Endothelial cell of umbilical vein (primary cell): ENCODE data around the gene TH. TPM values are rescaled to one million over a fixed set of nuclear protein-coding genes. Genes with fewer than 3 reads are reported as not detected.

Experiments
- BruUV-seq: library from RNA; stranded (reverse); fragments of 400-500 nt; replicated peaks from 2 replicates; lab custom pipeline; 2021; lab: Mats Ljungman, UMichigan
- CTCF ChIA-PET: fragments of 300-600, 350-600 bp; sonication (Branson Sonifier 250); formaldehyde crosslinking; loops from one replicate; lab custom pipeline; 2021; ENCODE audit warnings: antibody characterized with exemption, inconsistent platforms; lab: Charles Lee
- POLR2A ChIA-PET: fragments of 300-600, 350-600 bp; sonication (Branson Sonifier 250); formaldehyde crosslinking; loops from one replicate; lab custom pipeline; 2021; ENCODE audit warnings: antibody characterized with exemption, inconsistent platforms; lab: Charles Lee
- DNase-seq: peaks from one replicate; pipeline ENCODE4 v3.0.0-alpha.2; 2011; ENCODE audit warnings: low read depth, low spot score
- FAIRE-seq: peaks from 2 replicates; lab custom pipeline; 2011; peaks lifted over from hg19 to GRCh38; lab: Jason Lieb, UNC
- H2AFZ ChIP-seq: 2 replicates; pipeline ENCODE4 v1.6.0; 2012; ENCODE audit warnings: low read depth, low read length, control low read depth, inconsistent platforms
- H3K27ac ChIP-seq: 2 replicates; pipeline ENCODE4 v1.5.1; 2011; ENCODE audit warnings: low read depth, mild to moderate bottlenecking, control low read depth, low read length, moderate library complexity; ENCODE audit not compliant: insufficient read depth
- H3K27me3 ChIP-seq, 2 experiments: 2 replicates each; pipeline versions ENCODE4 v1.6.0 to v1.6.1; 2011; ENCODE audit warnings: low read length in 2 of 2, mixed read lengths in 1 of 2; ENCODE audit not compliant: control insufficient read depth in 2 of 2, insufficient read depth in 2 of 2
- H3K36me3 ChIP-seq, 2 experiments: 2 replicates in 1 of 2; 3 replicates in 1 of 2; pipeline ENCODE4 v1.5.1; 2011; ENCODE audit warnings: low read length in 2 of 2, mild to moderate bottlenecking in 1 of 2, moderate library complexity in 1 of 2; ENCODE audit not compliant: control insufficient read depth in 2 of 2, insufficient read depth in 2 of 2; ENCODE audit errors: extremely low read depth in 1 of 2
- H3K4me1 ChIP-seq: 3 replicates; pipeline ENCODE4 v1.5.1; 2011; ENCODE audit warnings: mild to moderate bottlenecking, low read length; ENCODE audit not compliant: control insufficient read depth, insufficient read depth; ENCODE audit errors: extremely low read depth
- H3K4me2 ChIP-seq: 2 replicates; pipeline ENCODE4 v1.6.1; 2011; ENCODE audit warnings: low read length, control low read depth, mixed read lengths; ENCODE audit not compliant: insufficient read depth
- H3K4me3 ChIP-seq, 3 experiments: fragments of 200-600 bp in 1 of 3; sonication (generic), shearing (Covaris generic) in 1 of 3; replicated peaks in 1 of 3; 2 replicates each; pipeline ENCODE4 v1.5.1; 2011 to 2016; ENCODE audit warnings: control low read depth in 3 of 3, low read length in 3 of 3, mild to moderate bottlenecking in 2 of 3, inconsistent platforms in 1 of 3, low read depth in 1 of 3, moderate library complexity in 1 of 3; ENCODE audit not compliant: insufficient read depth in 1 of 3
- H3K79me2 ChIP-seq: 2 replicates; pipeline ENCODE4 v1.6.0; 2012; ENCODE audit warnings: low read length, inconsistent platforms; ENCODE audit not compliant: control insufficient read depth, insufficient read depth
- H3K9ac ChIP-seq: replicated peaks from 2 replicates; pipeline ENCODE3; 2011; ENCODE audit warnings: low read length, control low read depth; ENCODE audit not compliant: insufficient read depth; ENCODE audit errors: extremely low read depth
- H3K9me1 ChIP-seq: replicated peaks from 3 replicates; pipeline ENCODE4 v1.6.0; 2011; ENCODE audit warnings: mild to moderate bottlenecking, low read length; ENCODE audit not compliant: control insufficient read depth, insufficient read depth; ENCODE audit errors: extremely low read depth
- H3K9me3 ChIP-seq: replicated peaks from 2 replicates; pipeline ENCODE4 v1.5.1; 2012; ENCODE audit warnings: low read length, inconsistent platforms; ENCODE audit not compliant: control insufficient read depth, insufficient read depth
- H4K20me1 ChIP-seq: replicated peaks from 2 replicates; pipeline ENCODE3; 2011; ENCODE audit warnings: mild to moderate bottlenecking, low read length; ENCODE audit not compliant: control insufficient read depth, insufficient read depth; ENCODE audit errors: extremely low read depth
- CTCF ChIP-seq, 2 donors: IDR thresholded peaks; 1 replicate in 1 of 2; 2 replicates in 1 of 2; pipeline ENCODE4 v1.5.1; 2011; ENCODE audit warnings: low read length in 2 of 2, mild to moderate bottlenecking in 2 of 2, moderate library complexity in 2 of 2, control low read depth in 1 of 2, inconsistent platforms in 1 of 2, low read depth in 1 of 2; ENCODE audit not compliant: insufficient read depth in 1 of 2; ENCODE audit errors: extremely low read depth in 1 of 2
- EZH2 ChIP-seq: IDR thresholded peaks from 2 replicates; pipeline ENCODE4 v1.6.1; 2012; ENCODE audit warnings: borderline replicate concordance, low read depth, mild to moderate bottlenecking, moderate library complexity, low read length, inconsistent platforms; ENCODE audit not compliant: severe bottlenecking
- FOS ChIP-seq: IDR thresholded peaks from 2 replicates; pipeline ENCODE4 v1.6.1; 2011; ENCODE audit warnings: mild to moderate bottlenecking, low read length, moderate library complexity, borderline replicate concordance; ENCODE audit not compliant: insufficient read depth
- GATA2 ChIP-seq: IDR thresholded peaks from 2 replicates; pipeline ENCODE4 v1.7.0; 2011; ENCODE audit warnings: low read depth, mild to moderate bottlenecking, moderate library complexity, mixed read lengths, low read length; ENCODE audit not compliant: insufficient read length, insufficient read depth
- JUN ChIP-seq: IDR thresholded peaks from 2 replicates; pipeline ENCODE4 v1.6.1; 2011; ENCODE audit warnings: borderline replicate concordance, low read depth; ENCODE audit not compliant: insufficient read length, insufficient read depth
- MAX ChIP-seq: IDR thresholded peaks from 2 replicates; pipeline ENCODE4 v1.6.1; 2011; ENCODE audit not compliant: insufficient read depth, insufficient read length
- MYC ChIP-seq: IDR thresholded peaks from one replicate; pipeline ENCODE4 v1.6.1; 2011; ENCODE audit warnings: mild to moderate bottlenecking, low read depth, low read length
- POLR2A ChIP-seq: IDR thresholded peaks from 2 replicates; pipeline ENCODE4 v1.6.1; 2012; ENCODE audit warnings: low read depth, mild to moderate bottlenecking, control low read depth, low read length
- POLR2AphosphoS5 ChIP-seq: IDR thresholded peaks from 2 replicates; pipeline ENCODE4 v1.6.1; 2012; ENCODE audit warnings: low read depth, mild to moderate bottlenecking, control low read depth, low read length, moderate library complexity; ENCODE audit not compliant: insufficient read depth
- dilution Hi-C: fragments of 300-500 bp; cut with MboI; formaldehyde crosslinking; loops from one replicate; pipeline ENCODE4 v1.15.0; 2019; ENCODE audit warnings: low sequenced_read_pairs; ENCODE audit not compliant: extremely low pct_ligation_motif_present
- intact Hi-C: fragments of 100-400 bp; cut with micrococcal nuclease; formaldehyde crosslinking; loops from one replicate; pipeline ENCODE4 v1.10.0; 2022
- polyA plus RNA-seq, 4 experiments: library from polyadenylated mRNA; depleted of rRNA in 3 of 4; stranded (reverse) in 3 of 4; unstranded in 1 of 4; fragments of >200 nt; gene quantifications; 2 replicates each; pipeline versions ENCODE4 v1.2.1 to v1.2.3, GENCODE V29; 2011 to 2012; ENCODE audit warnings: missing spikeins in 1 of 4
- total RNA-seq: library from RNA; stranded (reverse); gene quantifications from 2 replicates; pipeline ENCODE4 v1.2.3, GENCODE V29; 2021

The TH gene
- total and polyA plus RNA-seq, 2 donors (not counting 3 experiments of a cell fraction or from before 2014, with no cell fraction given), result not detected

DNA sequence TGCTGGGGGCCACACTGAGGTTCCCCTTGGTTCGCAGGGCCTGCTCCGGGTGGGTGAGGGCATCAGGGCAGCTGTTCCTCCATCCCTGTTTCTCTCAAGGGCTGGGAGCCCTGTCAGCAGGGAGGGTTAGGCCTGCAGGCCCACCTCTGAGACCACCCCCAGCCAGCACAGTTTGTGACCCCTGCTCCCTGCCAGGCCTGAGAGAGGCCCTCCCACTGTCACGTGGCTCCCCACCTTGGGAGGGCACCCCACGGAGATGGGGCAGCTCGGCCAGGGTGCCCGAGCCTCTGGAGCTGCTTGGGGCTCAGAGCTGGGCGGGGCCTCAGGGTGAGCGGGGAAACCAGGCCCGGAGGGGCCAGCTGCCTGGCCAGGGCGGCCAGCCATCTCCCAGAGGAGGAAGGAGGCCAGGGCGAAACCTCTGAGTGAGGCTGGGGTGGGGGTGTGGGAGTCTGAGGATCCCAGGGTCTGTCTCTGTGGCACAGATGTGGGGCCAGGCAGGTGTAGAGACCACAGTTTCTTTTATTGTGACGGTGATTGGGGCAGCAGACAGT lies 8.1 kb downstream of the TH start:
- Histone ChIP-seq H3K4me3 (no peak overlapping the region), H3K9me1 (no peaks in the 10 kb centered on the region), H3K27ac (no peak overlapping the region), H3K36me3 (no peaks in the 10 kb centered on the region), H3K4me1 (no peaks in the 10 kb centered on the region), H2AFZ (no peak overlapping the region), H3K9me3 (no peaks in the 10 kb centered on the region), H3K4me2 (no peak overlapping the region), H3K27me3 (no peaks in the 10 kb centered on the region), H4K20me1 (no peaks in the 10 kb centered on the region), H3K9ac (no peak overlapping the region), H3K79me2 (no peaks in the 10 kb centered on the region)
- FAIRE-seq (no peak), DNase-seq (no peak)
- dilution Hi-C loops, result no loop called here
- TF ChIP-seq GATA2 (no peak), POLR2AphosphoS5 (no peak), FOS (no peak), MAX (no peak), MYC (no peak)
- intact Hi-C loops, result no loop called here
- BruUV-seq, result no TSS peak
- POLR2A ChIA-PET, result no interaction called here
- CTCF ChIA-PET, result interaction anchor here (0.6 to 1.5 kb wide), 5 partner anchors 12 to 524 kb away, joined by 3 to 5 read pairs (median 4); no protein-coding TSS in a partner anchor

- ChIA-PET CTCF (interaction anchor here (1.5 kb wide), 1 partner anchor 508 kb away, joined by 4 read pairs; no protein-coding TSS in a partner anchor), POLR2A (no interaction called here)
- Histone ChIP-seq H3K9ac (no peak within 1 kb of the TSS), H3K36me3 (no peaks in the 10 kb centered on the region), H3K27ac (no peak within 1 kb of the TSS), H3K27me3 (no peaks in the 10 kb centered on the region), H3K9me3 (no peaks in the 10 kb centered on the region), H3K4me3 (no peak within 1 kb of the TSS), H4K20me1 (no peaks in the 10 kb centered on the region), H3K4me2 (no peak within 1 kb of the TSS), H3K79me2 (no peaks in the 10 kb centered on the region), H3K9me1 (no peaks in the 10 kb centered on the region), H3K4me1 (no peaks in the 10 kb centered on the region), H2AFZ (no peak within 1 kb of the TSS)
- DNase-seq (no peak), FAIRE-seq (no peak)
- no TSS peak for BruUV-seq
- TF ChIP-seq MYC, result no peak
- no peak for TF ChIP-seq CTCF (IDR thresholded peaks at IDR 0.05; ENCODE audit: extremely low read depth in 1 of 2, insufficient read depth in 1 of 2, low read depth in 1 of 2, low read length in 2 of 2)
- TF ChIP-seq MAX, result no peak
- no peak for TF ChIP-seq POLR2A
- no peak for TF ChIP-seq JUN
- no peak for TF ChIP-seq GATA2
- no peak for TF ChIP-seq POLR2AphosphoS5
- no peak for TF ChIP-seq FOS
- TF ChIP-seq EZH2, result no peak
- dilution Hi-C loops, result no loop called here
- intact Hi-C loops, result no loop called here
Observed at GRCh38 chr11:2160736-2161259, 10.8 kb downstream of the TH start, which contains the start of gene INS. Gene INS, minus strand, starts transcription at chr11:2161209. Its CDS starts 238 bp downstream, at chr11:2160971.
